NOMO-1 treated with dmso at 0.1 percent for 144 hours (cell line): ENCODE measurements around the gene GMNC.
"Not testable (repeated sequence)": the region's sequence is repeated elsewhere in the genome, so short reads cannot be mapped to it uniquely, and the experiment has no call there.

Experiments used
- DNase-seq: peaks from one replicate; lab custom pipeline; 2025; ENCODE audit not compliant: unreplicated experiment; lab: John Stamatoyannopoulos, UW

The GMNC gene, protein sequence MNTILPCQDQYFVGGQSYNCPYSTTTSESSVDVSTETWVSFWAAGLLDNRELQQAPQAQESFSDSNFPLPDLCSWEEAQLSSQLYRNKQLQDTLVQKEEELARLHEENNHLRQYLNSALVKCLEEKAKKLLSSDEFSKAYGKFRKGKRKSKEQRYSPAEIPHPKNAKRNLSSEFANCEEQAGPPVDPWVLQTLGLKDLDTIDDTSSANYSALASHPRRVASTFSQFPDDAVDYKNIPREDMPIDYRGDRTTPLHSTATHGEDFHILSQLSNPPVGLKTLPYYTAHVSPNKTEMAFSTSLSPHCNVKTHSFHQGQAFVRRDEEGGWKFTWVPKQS

DNA sequence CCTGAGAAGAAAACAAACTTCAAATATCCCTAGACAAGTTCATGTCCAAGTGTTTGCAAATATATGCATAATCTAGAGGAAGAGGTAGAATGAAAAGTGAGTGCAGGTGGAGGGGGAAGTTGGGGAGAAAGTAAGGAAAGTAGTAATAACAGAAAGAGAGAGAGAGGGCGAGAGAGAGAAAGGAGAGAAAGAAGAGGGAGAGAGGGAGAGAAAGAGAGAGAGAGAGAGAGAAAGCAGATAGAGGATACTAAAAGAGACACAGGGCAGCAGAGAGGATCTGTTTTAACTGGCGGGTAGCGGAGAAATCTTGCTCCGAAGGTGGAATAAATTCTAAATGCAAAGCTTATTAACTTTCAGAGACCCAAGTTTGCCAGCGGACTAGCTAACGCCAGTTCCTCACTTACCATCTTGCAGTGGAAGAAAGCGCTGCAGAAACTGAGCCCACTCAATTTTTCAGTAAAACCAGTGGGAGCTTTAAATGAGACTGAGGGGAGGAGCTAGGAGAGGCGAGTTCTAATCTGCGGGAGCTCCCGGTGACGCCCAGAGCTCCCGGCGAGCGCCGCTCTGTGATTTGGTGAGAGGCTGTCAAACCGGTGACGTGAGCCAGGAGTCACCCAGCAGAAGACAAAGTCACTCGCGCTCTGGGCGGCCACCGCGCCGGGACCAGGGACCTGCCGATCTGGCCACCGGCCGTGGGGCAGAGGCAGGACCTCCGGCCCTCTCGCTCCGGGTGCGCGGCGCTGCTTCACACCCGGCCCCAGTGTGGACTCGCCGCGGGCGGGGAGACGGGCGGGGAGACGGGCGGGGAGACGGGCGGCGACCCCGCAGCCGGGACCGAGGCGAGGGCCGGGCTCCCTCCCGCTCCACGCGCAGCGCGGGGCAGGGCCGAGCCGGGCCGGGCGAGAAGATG, at the start of gene GMNC:
GMNC (minus strand) TSS at position 486 of the 910 bp plus-strand sequence; CDS start at position 407, 79 bp downstream.
- DNase-seq, result peak; percentile 56

DNA sequence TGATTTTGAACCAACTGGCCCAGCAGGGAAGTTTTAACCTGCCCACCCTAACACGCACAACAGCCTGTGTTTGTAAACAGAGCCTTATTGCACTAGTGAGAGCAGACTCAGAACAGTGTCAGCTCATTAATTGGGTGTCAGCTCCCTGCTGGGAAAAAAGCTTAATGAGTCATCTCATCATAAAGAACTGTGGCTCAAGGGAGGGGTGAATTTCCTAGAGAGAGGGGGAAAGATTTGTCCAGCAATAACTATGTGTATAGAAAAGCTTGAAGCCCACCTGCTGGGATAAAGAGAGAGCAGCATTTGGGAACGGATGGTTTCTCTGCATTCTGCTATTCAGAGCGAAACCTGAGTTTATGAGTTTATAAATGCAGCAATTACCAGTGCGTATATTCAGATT, 48.9 kb upstream of the GMNC start:
- no peak for DNase-seq

DNA sequence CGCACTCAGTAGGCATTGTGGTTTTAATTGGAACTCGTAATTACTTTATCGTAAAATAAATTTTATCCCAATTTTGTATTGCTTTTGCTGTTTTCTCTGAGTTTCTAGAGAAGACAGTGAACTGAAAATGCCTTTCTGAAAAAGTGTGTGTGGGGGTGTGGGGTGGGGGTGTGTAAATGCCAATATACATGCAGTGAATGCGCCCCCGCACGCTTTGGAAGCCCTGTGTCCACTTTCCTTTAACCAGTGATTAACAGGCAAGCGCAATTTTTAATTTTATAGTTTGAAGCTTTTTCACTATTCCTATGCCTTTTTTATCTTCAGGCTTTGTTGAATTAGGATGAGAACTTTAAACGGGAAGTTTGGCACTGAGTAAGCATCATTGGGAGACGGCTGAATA, 47.4 kb upstream of the GMNC start:
- no peak for DNase-seq

DNA sequence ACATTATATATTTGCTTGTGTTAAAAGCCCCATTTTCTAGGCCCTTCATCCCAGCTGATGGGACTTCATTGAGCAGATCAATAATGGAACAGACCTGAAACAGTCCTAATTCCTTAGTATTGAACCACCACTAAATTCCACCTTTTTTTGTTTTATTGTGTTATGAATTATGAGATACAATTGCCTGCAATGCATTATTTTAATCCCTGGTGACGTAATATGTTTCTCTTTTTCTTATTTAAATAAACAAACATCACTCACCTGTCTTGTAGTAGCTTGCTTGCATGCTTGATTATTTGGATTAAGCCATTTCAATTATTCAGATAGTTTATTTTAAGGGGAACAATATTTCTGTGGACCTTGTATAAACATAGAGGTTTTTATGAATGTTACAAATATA, 40.7 kb upstream of the GMNC start:
- no peak for DNase-seq

DNA sequence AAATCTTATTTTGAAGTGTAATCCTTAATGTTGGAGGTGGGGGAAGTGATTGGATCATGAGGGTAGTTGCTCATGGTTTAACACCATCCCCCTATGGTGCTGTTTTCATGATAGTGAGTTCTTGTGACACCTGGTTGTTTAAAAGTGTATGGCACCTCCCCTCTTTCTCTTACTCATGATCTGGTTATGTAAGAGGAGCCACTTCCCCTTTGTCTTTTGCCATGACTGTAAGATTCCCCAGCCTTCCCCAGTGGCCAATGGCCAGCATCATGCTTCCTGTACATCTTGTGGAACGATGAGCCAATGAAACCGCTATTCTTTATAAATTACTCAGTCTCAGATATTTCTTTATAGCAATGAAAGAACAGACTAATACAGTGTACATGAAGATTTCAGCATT, 39.8 kb upstream of the GMNC start:
- no peak for DNase-seq

DNA sequence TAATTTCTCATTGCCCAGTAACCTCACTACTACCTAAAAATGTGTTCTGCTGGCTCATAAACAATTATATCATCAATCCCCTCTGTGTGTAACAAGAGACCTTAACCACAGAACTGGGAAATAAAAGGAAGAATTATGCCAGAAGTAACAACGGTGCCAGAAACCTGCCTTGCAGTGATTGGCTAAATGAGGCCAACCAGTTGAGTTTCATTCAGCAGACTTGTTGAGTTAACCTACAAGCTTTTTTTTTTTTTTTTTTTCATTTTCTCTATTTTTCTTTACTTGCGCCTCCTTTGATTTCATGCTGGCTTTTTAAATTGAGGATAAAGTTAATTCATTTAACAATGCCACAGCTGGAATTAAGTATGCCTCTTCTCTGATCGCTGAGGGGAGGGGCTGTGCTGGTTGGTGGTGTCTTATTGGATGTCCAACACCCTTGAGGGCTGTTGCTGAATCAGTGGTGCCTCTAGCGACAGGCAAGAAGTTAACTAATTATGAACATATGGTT, 30.0 kb upstream of the GMNC start:
- no peak for DNase-seq

DNA sequence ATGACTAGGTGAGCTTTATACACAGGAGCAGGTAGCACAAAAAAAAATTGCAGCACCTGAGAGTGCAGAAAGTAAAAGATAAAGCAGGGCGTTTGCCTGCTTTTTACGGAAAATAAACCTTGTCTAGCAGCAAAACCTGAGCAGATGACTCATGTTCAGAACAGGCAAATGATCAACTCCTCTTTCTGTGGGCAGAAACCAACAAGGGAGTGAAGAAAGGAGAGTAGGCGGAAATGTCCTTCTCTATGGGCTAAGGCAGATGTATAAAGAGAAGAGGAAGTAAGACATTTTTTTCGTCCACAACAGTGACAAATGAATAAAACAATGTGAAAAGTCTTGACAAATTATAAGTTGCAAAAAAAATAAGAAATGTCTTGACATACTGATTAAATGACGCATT, 24.5 kb upstream of the GMNC start:
- peak; percentile 69 for DNase-seq

DNA sequence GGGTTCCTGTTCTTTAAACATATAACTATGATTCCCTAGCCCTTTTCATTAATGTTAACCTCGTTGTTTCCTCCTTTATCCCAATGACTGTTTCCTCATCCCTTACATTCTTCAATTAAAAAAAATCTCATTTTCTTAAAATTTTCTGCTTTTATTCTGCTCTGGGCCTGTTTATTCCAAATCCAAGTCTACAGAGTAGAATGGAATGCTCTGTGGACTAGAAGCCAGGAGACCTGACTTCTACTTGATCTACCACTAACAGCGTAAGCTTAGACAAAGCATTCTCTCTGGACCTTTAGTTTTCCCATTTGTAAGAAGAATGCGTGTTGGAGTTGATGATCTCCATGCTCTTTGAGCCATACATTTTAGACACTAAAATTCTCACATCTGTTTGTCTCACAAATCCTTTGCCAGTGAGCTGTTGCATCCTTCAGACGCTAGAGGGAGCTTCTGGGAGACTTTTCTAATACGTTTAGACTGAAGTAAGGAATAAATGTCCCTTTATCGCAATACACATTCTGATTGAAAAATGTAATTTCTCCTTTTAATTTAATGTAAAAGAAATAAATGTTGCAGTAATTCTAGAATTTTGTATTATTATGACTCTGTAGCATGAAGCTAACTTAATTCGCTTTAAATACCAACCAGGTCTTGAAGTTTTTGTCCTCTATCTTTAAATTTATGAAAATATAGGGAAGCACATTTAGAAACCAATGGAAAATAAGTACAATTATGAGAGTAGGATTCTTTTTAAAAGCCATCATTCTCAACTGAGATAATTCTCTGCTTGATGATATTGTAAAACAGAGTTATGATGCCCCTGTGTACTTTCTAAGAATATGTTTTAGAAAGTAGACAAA, 21.7 kb upstream of the GMNC start:
- DNase-seq, result peak; percentile 35

DNA sequence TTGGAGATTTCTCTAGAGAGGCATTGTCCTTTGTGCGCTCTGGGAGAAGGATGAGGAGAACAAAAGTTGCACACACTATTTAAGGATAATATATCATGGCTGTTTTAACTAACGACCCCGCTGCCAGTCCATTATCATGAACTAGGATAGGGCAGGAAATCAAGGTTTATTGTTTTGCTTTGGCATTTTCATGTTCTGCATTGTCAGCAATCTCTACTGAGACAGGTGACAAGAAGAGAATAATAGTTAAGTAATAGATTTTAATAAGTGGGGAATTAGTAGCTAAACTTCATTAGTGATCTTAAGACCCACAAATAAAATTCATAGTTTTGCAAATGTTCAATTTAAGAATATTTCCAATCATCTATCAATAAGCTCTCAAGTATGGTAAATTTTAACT, 20.6 kb upstream of the GMNC start:
- no peak for DNase-seq

DNA sequence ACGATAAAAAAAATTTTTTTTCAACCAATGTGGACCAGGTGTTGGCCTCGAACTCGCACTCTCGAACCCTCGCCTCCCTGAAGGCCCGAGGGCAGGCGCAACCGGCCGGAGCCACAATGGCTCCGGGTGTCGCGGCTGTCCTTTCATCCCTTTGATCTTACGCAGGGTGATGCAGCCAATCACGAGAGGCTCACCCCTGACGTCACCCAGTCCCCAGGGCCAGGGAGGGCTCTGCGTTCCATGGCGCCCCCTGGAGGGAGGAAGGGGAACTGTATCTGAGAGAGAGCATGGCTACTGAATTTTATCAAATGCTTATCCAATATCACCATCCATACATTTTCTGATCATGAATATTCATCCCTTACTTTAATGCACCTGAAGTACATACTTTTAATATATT, 15.4 kb upstream of the GMNC start:
- no peak for DNase-seq

DNA sequence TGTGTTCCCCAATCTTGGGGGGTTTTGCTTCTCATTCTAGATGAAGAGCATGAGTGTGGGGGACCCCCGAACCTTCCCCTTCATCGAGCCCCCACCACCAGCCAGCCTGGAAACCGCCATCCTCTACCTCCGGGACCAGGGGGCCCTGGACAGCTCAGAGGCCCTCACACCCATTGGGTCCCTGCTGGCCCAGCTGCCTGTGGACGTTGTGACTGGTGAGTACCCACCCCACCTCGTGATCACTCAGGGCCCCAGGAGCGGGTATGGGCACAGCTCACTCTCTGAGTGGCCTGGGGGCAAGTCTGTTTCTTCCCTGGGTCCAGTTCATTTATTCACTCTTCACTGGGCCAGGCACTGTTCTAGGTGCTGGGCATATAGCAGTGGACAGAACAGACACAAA, 13.9 kb upstream of the GMNC start:
- DNase-seq, result not testable (repeated sequence)

DNA sequence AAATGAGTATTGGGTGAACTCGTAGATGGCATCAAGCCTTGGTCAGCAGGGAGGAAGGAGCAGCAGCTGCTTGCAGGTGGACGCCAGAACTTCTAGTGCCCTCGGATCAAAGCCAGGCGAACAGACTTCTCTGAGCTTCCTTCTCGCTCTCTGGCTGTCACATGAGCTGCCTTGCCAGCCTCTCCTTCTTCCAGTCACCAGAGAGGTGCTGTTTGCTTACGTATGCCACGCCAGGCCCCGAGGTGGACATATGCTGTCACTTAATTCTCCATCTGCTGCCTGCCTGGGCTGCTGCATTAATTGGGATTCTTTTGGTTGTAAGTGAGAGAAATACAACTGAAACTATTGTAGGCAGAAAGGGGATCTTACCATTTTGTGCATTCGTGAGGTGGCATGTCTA, 12.6 kb upstream of the GMNC start:
- DNase-seq, result not testable (repeated sequence)

DNA sequence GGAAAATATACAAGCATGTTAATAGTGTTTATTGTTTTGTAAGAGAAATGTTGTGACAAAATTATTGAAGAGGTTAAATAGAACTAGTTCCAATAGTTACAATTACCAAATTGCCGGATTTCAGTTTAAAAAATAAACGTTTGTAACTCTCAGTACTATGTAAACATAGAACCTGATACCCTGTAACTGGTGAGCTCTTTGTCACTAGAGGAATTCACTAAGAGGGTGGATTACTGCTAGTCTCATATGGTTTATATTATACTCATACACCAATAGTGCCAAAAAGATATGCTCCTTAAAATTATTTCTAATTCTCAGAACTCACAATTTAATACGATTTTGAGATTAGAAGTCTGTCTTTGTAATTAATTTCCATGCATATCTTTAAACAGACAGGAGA, 7.6 kb upstream of the GMNC start:
- no peak for DNase-seq

DNA sequence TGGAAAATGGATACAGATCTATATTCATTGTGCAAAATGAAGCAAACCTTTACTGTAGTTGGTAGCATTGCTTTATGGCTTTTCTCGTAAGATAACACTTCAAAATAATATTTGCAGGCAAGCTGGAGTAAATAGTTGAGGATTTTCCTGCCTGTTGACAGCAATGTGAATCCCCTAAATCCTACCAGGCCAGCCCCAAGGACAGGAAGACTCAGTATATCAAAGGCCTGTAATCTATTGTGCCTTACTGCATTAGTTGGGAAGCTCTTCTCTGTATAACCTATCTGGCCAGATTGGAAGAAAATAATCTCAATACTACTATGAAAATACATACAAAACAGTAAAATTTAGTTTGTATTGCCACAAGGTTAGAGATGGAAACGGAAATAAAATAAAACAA, 4.6 kb upstream of the GMNC start:
- DNase-seq, result no peak

DNA sequence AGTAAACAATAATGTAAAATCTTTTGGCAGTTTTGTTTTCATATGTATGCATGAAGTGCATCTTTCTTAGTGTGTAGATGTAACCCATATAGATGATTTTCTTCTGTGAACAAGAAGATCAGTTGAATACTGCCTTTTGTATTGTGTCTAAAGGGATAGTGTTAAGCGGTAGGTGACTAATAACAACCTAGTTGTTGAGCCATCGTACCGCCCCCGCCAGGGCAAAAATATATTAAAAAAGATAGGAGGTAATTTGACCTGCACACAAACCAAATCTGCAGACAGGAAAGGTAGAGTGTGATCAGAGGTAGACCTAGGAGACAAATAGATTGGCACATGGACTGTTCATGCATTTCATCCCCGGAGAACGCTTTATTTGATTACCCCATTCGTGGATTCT, 3.3 kb upstream of the GMNC start:
- DNase-seq, result no peak

DNA sequence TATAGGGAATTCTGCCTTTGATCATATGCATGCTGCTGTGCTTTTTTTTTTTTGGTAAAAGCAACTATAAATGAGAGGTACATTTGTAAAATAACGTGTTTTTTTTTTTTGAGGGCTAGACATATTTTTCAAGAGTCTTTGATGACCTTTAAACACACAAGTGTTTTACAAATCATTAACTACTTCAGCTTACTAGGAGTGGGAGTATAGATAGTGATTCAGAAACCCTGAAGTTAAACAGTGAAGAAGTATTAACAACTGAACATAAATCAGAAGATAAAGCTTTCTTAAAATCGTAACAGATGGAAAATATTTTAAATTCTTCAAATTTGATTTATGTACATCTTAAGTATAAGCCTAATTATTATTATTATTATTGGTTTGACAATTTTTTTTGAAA, 2.9 kb upstream of the GMNC start:
- DNase-seq, result no peak

DNA sequence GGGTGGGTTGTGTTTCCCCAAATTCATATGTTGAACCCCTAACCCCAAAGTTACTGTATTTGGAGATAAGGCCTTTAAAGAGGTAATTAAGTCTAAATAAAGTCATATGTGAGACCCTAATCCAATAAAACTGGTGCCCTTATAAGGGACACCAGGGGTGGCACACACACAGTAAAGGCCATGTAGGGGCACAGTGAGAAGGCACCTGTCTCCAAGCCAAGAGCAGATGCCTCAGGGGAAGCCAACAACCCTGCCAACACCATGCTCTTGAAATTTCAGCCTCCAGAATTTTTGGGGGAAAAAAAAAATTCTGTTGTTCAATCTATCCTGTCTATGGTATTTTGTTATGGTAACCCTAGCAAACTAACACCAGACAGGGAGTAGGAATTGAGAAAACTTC, 1.5 kb upstream of the GMNC start:
- DNase-seq, result no peak

DNA sequence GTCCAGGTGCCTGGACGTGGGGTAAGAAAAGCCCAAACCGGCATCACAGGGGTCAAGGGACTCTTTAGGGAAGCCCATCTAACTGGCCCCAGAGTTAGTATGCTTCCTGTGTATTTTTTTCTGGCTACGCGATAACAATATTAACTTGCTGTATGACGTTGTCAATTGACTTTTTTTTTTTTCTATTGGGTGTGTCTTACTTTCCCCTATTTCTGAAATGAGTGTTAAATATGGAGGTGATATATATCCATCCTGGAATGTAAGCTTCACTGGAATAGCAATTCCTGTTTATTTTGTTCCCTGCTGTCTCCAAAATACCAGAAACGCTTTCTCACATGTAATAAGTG, 598 bp upstream of the GMNC start:
- no peak for DNase-seq

DNA sequence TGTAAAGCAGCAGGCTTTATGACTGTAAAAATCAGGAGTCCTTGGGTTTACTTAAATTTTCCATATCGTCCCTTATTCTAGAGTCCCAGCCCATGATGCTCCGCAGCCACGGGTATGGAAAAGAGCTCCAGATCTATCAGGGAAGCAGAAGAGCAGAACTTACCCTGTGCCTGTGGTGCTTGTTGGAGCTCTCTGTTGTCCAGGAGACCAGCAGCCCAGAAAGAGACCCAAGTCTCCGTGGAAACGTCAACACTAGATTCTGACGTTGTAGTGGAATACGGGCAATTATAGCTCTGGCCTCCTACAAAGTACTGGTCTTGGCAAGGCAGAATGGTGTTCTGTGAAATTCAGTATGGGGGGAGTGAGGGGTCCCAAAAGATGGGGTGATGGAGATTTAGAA, 2.0 kb downstream of the GMNC start:
- no peak for DNase-seq

DNA sequence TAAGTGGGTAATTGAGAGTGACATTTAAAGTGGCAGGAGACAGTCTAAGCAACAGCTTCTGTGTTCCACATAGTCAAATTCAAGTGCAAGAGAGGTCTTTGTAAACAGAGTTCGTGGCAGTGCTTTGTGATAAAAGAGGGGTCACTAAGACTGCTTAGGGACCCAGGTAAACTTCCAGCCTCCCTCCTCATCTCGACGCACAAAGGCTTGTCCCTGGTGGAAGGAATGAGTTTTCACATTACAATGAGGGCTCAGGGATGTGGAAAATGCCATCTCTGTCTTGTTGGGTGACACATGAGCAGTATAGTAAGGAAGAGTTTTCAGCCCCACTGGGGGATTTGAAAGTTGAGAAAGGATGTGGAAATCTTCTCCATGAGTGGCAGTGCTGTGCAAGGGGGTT, 7.3 kb downstream of the GMNC start:
- DNase-seq, result no peak

DNA sequence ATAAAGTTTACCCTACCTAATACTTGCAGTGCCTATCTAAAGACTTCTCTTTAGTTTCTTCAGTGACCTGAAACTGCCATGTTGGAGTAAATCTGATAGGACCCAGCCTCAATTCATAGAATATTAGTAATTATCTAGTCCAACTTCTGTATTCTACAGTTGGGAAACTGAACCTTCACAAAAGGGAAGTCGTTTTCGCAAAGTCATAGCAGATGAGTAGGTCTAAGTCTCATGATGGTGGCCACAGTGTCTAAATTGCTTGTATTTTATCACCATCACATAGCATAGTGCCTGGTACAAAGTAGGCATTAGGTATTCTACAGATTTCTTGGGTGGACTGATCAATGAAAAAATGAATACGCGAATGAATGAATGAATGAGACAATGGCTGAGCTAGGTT, 8.4 kb downstream of the GMNC start:
- peak; percentile 55 for DNase-seq
